Neural cell (in vitro differentiated cells): ENCODE data around the gene TK2. TPM values are rescaled to one million over a fixed set of nuclear protein-coding genes. Genes with fewer than 3 reads are reported as not detected.

ENCODE experiments used
- H2AFZ ChIP-seq: fragments of 200-600, 300-800 bp; sonication (generic), shearing (Covaris generic); 2 replicates; pipeline ENCODE4 v1.6.0; 2014; ENCODE audit warnings: low read depth, mild to moderate bottlenecking, antibody characterized with exemption, low read length, moderate library complexity
- H3F3A ChIP-seq: fragments of 200-600 bp; shearing (Covaris generic); 2 replicates; pipeline ENCODE4 v1.6.1; 2016; ENCODE audit warnings: mild to moderate bottlenecking, moderate library complexity, mixed read lengths, antibody characterized with exemption, low read length; ENCODE audit not compliant: insufficient read depth, poor library complexity, severe bottlenecking
- H3K27ac ChIP-seq: fragments of 200-600, 300-800 bp; sonication (generic), shearing (Covaris generic); 2 replicates; pipeline ENCODE4 v1.5.1; 2014; ENCODE audit warnings: mild to moderate bottlenecking, low read length, moderate library complexity
- H3K27me3 ChIP-seq: fragments of 300-800, 200-600 bp; sonication (generic), shearing (Covaris generic); 2 replicates; pipeline ENCODE4 v1.6.0; 2014; ENCODE audit warnings: mild to moderate bottlenecking, low read depth, low read length, moderate library complexity; ENCODE audit not compliant: insufficient read depth
- H3K36me3 ChIP-seq: fragments of 300-800, 200-600 bp; sonication (generic), shearing (Covaris generic); 2 replicates; pipeline ENCODE4 v1.5.1; 2014; ENCODE audit warnings: mild to moderate bottlenecking, antibody characterized with exemption, low read length, moderate library complexity; ENCODE audit not compliant: insufficient read depth
- H3K4me2 ChIP-seq: fragments of 300-800, 200-600 bp; sonication (generic), shearing (Covaris generic); 2 replicates; pipeline ENCODE4 v1.6.0; 2014; ENCODE audit warnings: mild to moderate bottlenecking, low read length
- H3K4me3 ChIP-seq: fragments of 300-800, 200-600 bp; sonication (generic), shearing (Covaris generic); 2 replicates; pipeline ENCODE4 v1.5.1; 2014; ENCODE audit warnings: mild to moderate bottlenecking, low read length, moderate library complexity
- H3K79me2 ChIP-seq: fragments of 200-600 bp; shearing (Covaris generic); replicated peaks from 2 replicates; pipeline ENCODE4 v1.6.0; 2014; ENCODE audit warnings: mild to moderate bottlenecking, low read length, moderate library complexity; ENCODE audit not compliant: insufficient read depth
- H3K9ac ChIP-seq: fragments of 300-800, 200-600 bp; sonication (generic), shearing (Covaris generic); 2 replicates; pipeline ENCODE4 v1.6.1; 2016; ENCODE audit warnings: mild to moderate bottlenecking, low read length, mixed read lengths
- H3K9me2 ChIP-seq: fragments of 200-600 bp; shearing (Covaris generic); 2 replicates; pipeline ENCODE4 v1.6.1; 2016; ENCODE audit warnings: mild to moderate bottlenecking, low read length, mixed read lengths; ENCODE audit not compliant: insufficient read depth
- H3K9me3 ChIP-seq: fragments of 200-600, 300-800 bp; sonication (generic), shearing (Covaris generic); 2 replicates; pipeline ENCODE4 v1.6.1; 2016; ENCODE audit warnings: mild to moderate bottlenecking, mixed run types, low read length, moderate library complexity, mixed read lengths
- H4K20me1 ChIP-seq: fragments of 200-600 bp; shearing (Covaris generic); 2 replicates; pipeline ENCODE4 v1.6.1; 2016; ENCODE audit warnings: mild to moderate bottlenecking, mixed run types; ENCODE audit not compliant: insufficient read depth
- CTCF ChIP-seq: fragments of 450-650 bp; IDR thresholded peaks from 2 replicates; pipeline ENCODE4 v1.5.1; 2014; ENCODE audit warnings: antibody characterized with exemption, mild to moderate bottlenecking, moderate library complexity; ENCODE audit not compliant: poor library complexity, severe bottlenecking
- EP300 ChIP-seq: fragments of 450-650 bp; conservative IDR thresholded peaks from 2 replicates; pipeline ENCODE4 v1.6.1; 2014; ENCODE audit warnings: antibody characterized with exemption, mild to moderate bottlenecking, moderate library complexity; ENCODE audit not compliant: poor library complexity, severe bottlenecking
- EZH2 ChIP-seq: fragments of 200-600, 300-800 bp; shearing (Covaris generic), sonication (generic); IDR thresholded peaks from 2 replicates; pipeline ENCODE4 v1.6.1; 2014; ENCODE audit warnings: antibody characterized with exemption, low read length, borderline replicate concordance, mild to moderate bottlenecking; ENCODE audit not compliant: insufficient read depth, poor library complexity, severe bottlenecking
- MXI1 ChIP-seq: fragments of 450-650 bp; conservative IDR thresholded peaks from 2 replicates; pipeline ENCODE4 v1.6.1; 2014; ENCODE audit warnings: antibody characterized with exemption, mild to moderate bottlenecking; ENCODE audit not compliant: poor library complexity, severe bottlenecking
- POLR2AphosphoS5 ChIP-seq: IDR thresholded peaks from 2 replicates; pipeline ENCODE4 v1.6.1; 2012
- RAD21 ChIP-seq: fragments of 450-650 bp; conservative IDR thresholded peaks from 2 replicates; pipeline ENCODE4 v1.6.1; 2014; ENCODE audit warnings: antibody characterized with exemption, mild to moderate bottlenecking, moderate library complexity
- REST ChIP-seq: IDR thresholded peaks from 2 replicates; pipeline ENCODE4 v1.6.1; 2012; ENCODE audit warnings: borderline replicate concordance
- SMC3 ChIP-seq: fragments of 450-650 bp; conservative IDR thresholded peaks from 2 replicates; pipeline ENCODE4 v1.6.1; 2014; ENCODE audit warnings: antibody characterized with exemption, mild to moderate bottlenecking, moderate library complexity; ENCODE audit not compliant: poor library complexity
- TAF1 ChIP-seq: IDR thresholded peaks from 2 replicates; pipeline ENCODE4 v1.6.1; 2012; ENCODE audit warnings: low read depth
- polyA plus RNA-seq: library from polyadenylated mRNA; depleted of rRNA; stranded (reverse); fragments of >200 nt; gene quantifications from 2 replicates; pipeline ENCODE4 v1.2.3, GENCODE V29; 2014

Gene TK2
- polyA plus RNA-seq, 1 donor from 2014 or later = 15.9 TPM

GRCh38 chr16:66517586-66518263 is 32.2 kb downstream of the TK2 start:
- Histone ChIP-seq H2AFZ (no peak overlapping the region), H3K36me3 (no peaks in the 10 kb centered on the region), H3K9me2 (no peaks in the 10 kb centered on the region), H3K4me3 (no peak overlapping the region), H3K9ac (no peak overlapping the region), H3K4me2 (no peak overlapping the region), H3K79me2 (no peaks in the 10 kb centered on the region), H3K27me3 (no peaks in the 10 kb centered on the region), H3F3A (no peaks in the 10 kb centered on the region), H3K9me3 (no peaks in the 10 kb centered on the region), H3K27ac (no peak overlapping the region), H4K20me1 (no peaks in the 10 kb centered on the region)
- TF ChIP-seq EZH2 (no peak), CTCF (no peak), REST (no peak), RAD21 (no peak), SMC3 (no peak), POLR2AphosphoS5 (no peak), EP300 (no peak), MXI1 (no peak), TAF1 (no peak)

GRCh38 chr16:66516808-66517585 is 32.9 kb downstream of the TK2 start:
- Histone ChIP-seq H3K4me2 (no peak overlapping the region), H3K9ac (no peak overlapping the region), H3K27ac (no peak overlapping the region)

More at GRCh38 chr16:66516808-66517585, 32.9 kb downstream of the TK2 start:
- no peaks in the 10 kb centered on the region for H3K27me3 ChIP-seq
- H4K20me1 ChIP-seq = no peaks in the 10 kb centered on the region
- TF ChIP-seq SMC3 (no peak), CTCF (no peak), REST (no peak), POLR2AphosphoS5 (no peak), MXI1 (no peak), RAD21 (no peak), EZH2 (no peak), EP300 (no peak), TAF1 (no peak)
- H2AFZ ChIP-seq = no peak overlapping the region
- H3K9me2 ChIP-seq = no peaks in the 10 kb centered on the region
- H3K4me3 ChIP-seq = no peak overlapping the region
- no peaks in the 10 kb centered on the region for H3K79me2 ChIP-seq
- no peaks in the 10 kb centered on the region for H3K9me3 ChIP-seq
- H3F3A ChIP-seq = no peaks in the 10 kb centered on the region
- no peaks in the 10 kb centered on the region for H3K36me3 ChIP-seq
